ENCODE measurements around the gene SCPEP1. TPM values are rescaled to one million over a fixed set of nuclear protein-coding genes. Genes with fewer than 3 reads are reported as not detected.

The SCPEP1 gene
- total and polyA plus RNA-seq, 10 of the 15 experiments (the other 5 are each of a cell fraction or from before 2014, with no cell fraction given), result 31.2 to 80.2 (median 40.7) TPM

- TF ChIP-seq MEF2B (IDR thresholded peaks at IDR 0.05; ENCODE audit: partially characterized antibody, poor library complexity, severe bottlenecking) (no peak), ZNF207 (IDR thresholded peaks at IDR 0.05; ENCODE audit: borderline replicate concordance) (no peak), ZBTB33 (IDR thresholded peaks at IDR 0.05) (no peak), BMI1 (IDR thresholded peaks at IDR 0.05; ENCODE audit: borderline replicate concordance) (no peak), CBFB (IDR thresholded peaks at IDR 0.05; ENCODE audit: low read depth) (no peak), SMC3 (IDR thresholded peaks at IDR 0.05; ENCODE audit: borderline replicate concordance, low read length) (no peak), SREBF1 (IDR thresholded peaks at IDR 0.05; ENCODE audit: low read length) (no peak), ASH2L (IDR thresholded peaks at IDR 0.05; ENCODE audit: borderline replicate concordance, low read depth) (no peak), IRF4 (IDR thresholded peaks at IDR 0.05; ENCODE audit: low read depth, low read length) (no peak), KLF5 (IDR thresholded peaks at IDR 0.05; ENCODE audit: partially characterized antibody) (no peak), POLR2AphosphoS5 (IDR thresholded peaks at IDR 0.05; ENCODE audit: low read length) (no peak)
- TF ChIP-seq, protein P1, sequence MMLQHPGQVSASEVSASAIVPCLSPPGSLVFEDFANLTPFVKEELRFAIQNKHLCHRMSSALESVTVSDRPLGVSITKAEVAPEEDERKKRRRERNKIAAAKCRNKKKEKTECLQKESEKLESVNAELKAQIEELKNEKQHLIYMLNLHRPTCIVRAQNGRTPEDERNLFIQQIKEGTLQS (IDR thresholded peaks at IDR 0.05; ENCODE audit: borderline replicate concordance, extremely low read depth, low read depth, low read length), result no peak
- intact Hi-C loops (cut with micrococcal nuclease; ENCODE audit: unreplicated experiment) (no loop called here), in situ Hi-C loops (cut with MboI) (no loop called here)
- ChIA-PET SMC1A (ENCODE audit: uncharacterized antibody, unreplicated experiment) (no interaction called here), CTCF (interaction anchor here (0.6 to 2.8 kb wide), 4 partner anchors 10 to 110 kb away, joined by 3 to 10 read pairs (median 4); no protein-coding TSS in a partner anchor), POLR2A (interaction anchor here (0.6 kb wide), 1 partner anchor 35 kb away, joined by 3 read pairs; no protein-coding TSS in a partner anchor), RAD21 (ENCODE audit: unreplicated experiment) (no interaction called here)
- H3K4me1 ChIP-seq (ENCODE audit: control insufficient read depth, insufficient read depth, low read length), result no peaks in the 10 kb centered on the region
- FAIRE-seq, result no peak
- H2AFZ ChIP-seq (ENCODE audit: control insufficient read depth, low read depth, low read length), result no peak overlapping the region
- DNase-seq (ENCODE audit: low read depth, low spot score), result no peak
- H3K4me3 ChIP-seq, result no peak overlapping the region
- no peaks in the 10 kb centered on the region for H4K20me1 ChIP-seq (ENCODE audit: control insufficient read depth, insufficient read depth)
- no peaks in the 10 kb centered on the region for H3K36me3 ChIP-seq (ENCODE audit: control insufficient read depth in 2 of 2, insufficient read depth in 2 of 2, low read length in 1 of 2)
- H3K79me2 ChIP-seq (ENCODE audit: control insufficient read depth, insufficient read depth, low read length), result no peaks in the 10 kb centered on the region
- H3K9me3 ChIP-seq (replicated peaks; ENCODE audit: control insufficient read depth, insufficient read depth, low read length), result peaks cover 2% of the 10 kb centered on the region; the same call in 2 of the 3 replicates
- BruUV-seq (replicated peaks), result no TSS peak
- no peak overlapping the region for H3K27ac ChIP-seq (ENCODE audit: control insufficient read depth, insufficient read depth)
- H3K4me2 ChIP-seq (ENCODE audit: control insufficient read depth, insufficient read depth), result no peak overlapping the region
- no peak for ATAC-seq
- no peaks in the 10 kb centered on the region for H3K27me3 ChIP-seq (replicated peaks in 1 of 2; ENCODE audit: control insufficient read depth in 2 of 2, insufficient read depth in 2 of 2, low read length in 1 of 2)
- no peak overlapping the region for H3K9ac ChIP-seq (ENCODE audit: control insufficient read depth, insufficient read depth, low read length)
Measured at GRCh38 chr17:56929362-56929969, 48.5 kb upstream of the SCPEP1 start.
